Heart left ventricle (tissue), 13 donors: ENCODE data around the gene PANX1.

Experiments
- CTCF ChIP-seq, 12 donors: fragments of 200-600 bp; sonication (generic) in 4 of 12; IDR thresholded peaks; one replicate each; pipeline versions ENCODE4 v1.5.0 to v1.8.0; 2018 to 2022; ENCODE audit warnings: antibody characterized with exemption in 12 of 12, mild to moderate bottlenecking in 5 of 12
- POLR2A ChIP-seq, 2 donors: fragments of 450-650 bp; IDR thresholded peaks; one replicate each; pipeline ENCODE4 v1.6.1; 2017; ENCODE audit warnings: antibody characterized with exemption in 2 of 2, mild to moderate bottlenecking in 2 of 2, moderate library complexity in 2 of 2
- donor health status: ischemic (EF 13 %, LVEDD 7.1; RV severe dilation, severe dysfunction).
- donor health status: DM: no; HTN: yes; CAD: no.
- donor health status: DM: no; HTN: no; CAD: no.
- donor health status: ischemic (EF 25% LVEDD 6.9; RV normal size, moderate dysfunction).
- donor health status: ischemic (EF 25% LVEDD 5.7; RV mildly dilated, moderate dysfunction).
- donor health status: ischemic (EF 35%, LVEDD 5.7; RV mildly dilated, moderate dysfunction).
- donor health status: nonischemic (EF 11% LVEDD 7.7; RV severe dilation, severe dysfunction).
- donor health status: DM: yes; HTN: yes; CAD: no.
- donor health status: PGD.
- donor health status: ischemic (EF 29% LVEDD 5.4; RV normal size, mild dysfunction).
- donor health status: nonischemic (EF 23%, LVEDD 6.1; RV moderate dilation, normal function).

DNA sequence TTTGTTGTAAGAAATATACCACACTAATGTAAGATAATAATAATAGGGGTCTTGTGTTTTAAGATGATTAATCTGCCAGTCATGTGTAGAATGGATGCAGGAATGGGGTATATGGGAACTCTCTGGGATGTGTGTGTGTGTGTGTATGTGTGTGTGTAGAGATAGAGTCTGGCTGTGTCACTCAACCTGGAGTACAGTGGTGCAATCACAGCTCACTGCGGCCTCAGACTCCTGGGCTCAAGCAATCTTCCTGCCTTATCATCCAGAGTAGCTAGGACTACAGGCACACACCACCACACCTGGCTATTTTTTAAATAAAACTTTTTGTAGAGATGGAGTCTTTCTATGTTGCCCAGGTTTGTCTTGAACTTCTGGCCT is 11.5 kb upstream of the PANX1 start:
- TF ChIP-seq CTCF (IDR thresholded peaks at IDR 0.05) (no peak), POLR2A (IDR thresholded peaks at IDR 0.05) (no peak)
